Measurements from ENCODE around the gene IQGAP2. TPM values are rescaled to one million over a fixed set of nuclear protein-coding genes. Genes with fewer than 3 reads are reported as not detected.

The IQGAP2 gene
- total and polyA plus RNA-seq, 2 of the 8 experiments (the other 6 are each of a cell fraction or from before 2014, with no cell fraction given): 19.7 to 66.0 TPM

DNA sequence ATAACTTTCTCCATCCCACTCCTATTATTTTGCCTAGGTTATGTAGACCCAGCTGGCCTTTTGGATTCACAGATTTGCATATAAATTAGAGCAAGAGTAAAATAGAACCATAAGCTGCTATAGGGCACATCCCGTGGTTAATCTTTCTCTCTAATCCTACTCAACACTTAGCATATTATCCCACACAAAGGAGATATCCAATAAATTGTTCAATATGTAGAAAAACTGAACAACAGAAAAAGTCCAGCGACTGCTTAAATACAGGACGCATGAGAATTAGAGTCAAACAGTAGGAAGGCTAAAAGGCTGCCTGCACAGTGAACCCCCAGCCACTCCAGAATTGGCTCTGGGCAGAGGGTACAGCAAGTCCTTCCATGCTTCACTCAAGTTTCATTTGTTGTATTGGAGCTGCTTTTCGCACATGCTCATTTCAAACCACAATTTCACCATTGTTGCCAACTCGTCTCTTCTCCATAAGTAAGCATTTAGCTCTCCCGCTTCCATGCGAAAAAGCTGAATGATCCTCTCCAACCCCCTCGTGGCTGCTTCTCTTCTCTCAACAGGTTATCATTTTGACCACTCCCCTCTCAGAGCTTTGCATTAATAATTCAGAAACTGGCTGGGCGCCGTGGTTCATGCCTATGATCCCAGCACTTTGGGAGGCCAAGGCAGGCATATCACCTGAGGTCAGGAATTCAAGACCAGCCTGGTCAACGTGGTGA, 14.1 kb upstream of the IQGAP2 start:
- Histone ChIP-seq H4K91ac (replicated peaks; ENCODE audit: insufficient read length, low read length) (no peak overlapping the region), H3K14ac (ENCODE audit: insufficient read length) (no peak overlapping the region), H3K9ac (replicated peaks in 1 of 4; ENCODE audit: extremely low read depth in 1 of 4, low read depth in 3 of 4, low read length in 3 of 4) (no peak overlapping the region), H4K8ac (ENCODE audit: extremely low read depth, insufficient read depth, low read length) (no peak overlapping the region), H2BK5ac (ENCODE audit: low read depth, low read length) (no peak overlapping the region), H2AFZ (ENCODE audit: low read length) (0 out of 2 replicates have a peak overlapping the region, but pooled peaks have one; percentile 10), H2BK20ac (ENCODE audit: low read length) (no peak overlapping the region), H3K27me3 (replicated peaks in 1 of 4; ENCODE audit: control insufficient read depth in 3 of 4, extremely low read depth in 1 of 4, insufficient read depth in 3 of 4, low read length in 3 of 4) (no peaks in the 10 kb centered on the region), H4K20me1 (replicated peaks in 1 of 2; ENCODE audit: control insufficient read depth in 1 of 2, insufficient read depth in 2 of 2, low read length in 2 of 2) (no peaks in the 10 kb centered on the region), H2BK120ac (replicated peaks; ENCODE audit: low read depth, low read length) (peak overlapping the region; percentile 29), H3K79me1 (ENCODE audit: low read depth, low read length) (no peaks in the 10 kb centered on the region), H2BK12ac (ENCODE audit: low read depth, low read length) (no peak overlapping the region), H3K4ac (replicated peaks; ENCODE audit: insufficient read length, low read depth, low read length) (no peak overlapping the region), H3K4me1 (replicated peaks in 1 of 4; ENCODE audit: control insufficient read depth in 3 of 4, insufficient read depth in 4 of 4, low read length in 3 of 4) (peaks cover 0 to 5% (median 4%) of the 10 kb centered on the region in 4 experiments; a peak in 4 of 7 replicates), H3K36me3 (ENCODE audit: control insufficient read depth in 2 of 4, insufficient read depth in 4 of 4, low read length in 3 of 4) (no peaks in the 10 kb centered on the region), H3K27ac (ENCODE audit: low read depth, low read length) (no peak overlapping the region), H3K56ac (replicated peaks; ENCODE audit: insufficient read length, low read depth, low read length) (no peak overlapping the region), H2BK15ac (ENCODE audit: low read length) (no peak overlapping the region), H4K5ac (ENCODE audit: insufficient read length, low read depth, low read length) (no peak overlapping the region), H3K23ac (ENCODE audit: insufficient read length) (no peak overlapping the region), H3K4me2 (ENCODE audit: insufficient read depth in 1 of 2, low read depth in 2 of 2, low read length in 2 of 2) (no peak overlapping the region), H3K18ac (ENCODE audit: extremely low read depth, low read length) (no peak overlapping the region), H3K4me3 (ENCODE audit: extremely low read depth in 1 of 4, insufficient read depth in 2 of 4, low read depth in 3 of 4, low read length in 4 of 4) (no peak overlapping the region), H3K79me2 (ENCODE audit: control insufficient read depth in 1 of 2, insufficient read depth in 2 of 2, low read length in 2 of 2) (no peaks in the 10 kb centered on the region), H3K9me3 (ENCODE audit: insufficient read depth in 2 of 2, low read depth in 1 of 2, low read length in 1 of 2) (no peaks in the 10 kb centered on the region), H2AK5ac (ENCODE audit: low read depth, low read length) (no peak overlapping the region), H3K23me2 (ENCODE audit: low read depth, low read length) (no peaks in the 10 kb centered on the region)
- FAIRE-seq: no peak
- POLR2A ChIA-PET (ENCODE audit: partially characterized antibody): no interaction called here
- 87% methylated on average over 11 of the region's 11 CpGs; no CpG with 5 or more reads in 1 of the 2 experiments for WGBS, 2 experiments (ENCODE audit: extremely low coverage in 1 of 2, insufficient coverage in 1 of 2, insufficient read length in 1 of 2, insufficient replicate concordance in 2 of 2, low coverage in 1 of 2, low lambda C conversion rate in 2 of 2, missing lambda C conversion rate in 1 of 2)
- CTCF ChIA-PET (ENCODE audit: partially characterized antibody): interaction anchor here (0.5 to 2.5 kb wide), 12 partner anchors 10 to 213 kb away, joined by 3 to 10 read pairs (median 3); partner anchors contain the start of gene IQGAP2
- no peak for DNase-seq (ENCODE audit: low read depth in 1 of 2, low spot score in 2 of 2)
- TF ChIP-seq TAF1 (IDR thresholded peaks at IDR 0.05; ENCODE audit: low read depth, low read length) (no peak), TCF12 (IDR thresholded peaks at IDR 0.05; ENCODE audit: low read depth, low read length) (no peak), NANOG (IDR thresholded peaks at IDR 0.05; ENCODE audit: insufficient read depth, low read depth, low read length, poor library complexity, severe bottlenecking) (no peak), EGR1 (IDR thresholded peaks at IDR 0.05; ENCODE audit: borderline replicate concordance, low read depth, low read length) (no peak), PHF8 (conservative IDR thresholded peaks at IDR 0.05; ENCODE audit: low read depth, low read length) (no peak), BRCA1 (IDR thresholded peaks at IDR 0.05; ENCODE audit: low read depth, low read length) (no peak), KDM1A (IDR thresholded peaks at IDR 0.05; ENCODE audit: borderline replicate concordance, low read length) (no peak), SIX5 (IDR thresholded peaks at IDR 0.05; ENCODE audit: low read depth, low read length) (no peak), EZH2 (IDR thresholded peaks at IDR 0.05; ENCODE audit: low read depth, low read length, severe bottlenecking) (no peak), POU5F1 (IDR thresholded peaks at IDR 0.05; ENCODE audit: low read depth, low read length) (no peak), YY1 (IDR thresholded peaks at IDR 0.05; ENCODE audit: low read depth, low read length) (no peak)
- TF ChIP-seq, protein P1, sequence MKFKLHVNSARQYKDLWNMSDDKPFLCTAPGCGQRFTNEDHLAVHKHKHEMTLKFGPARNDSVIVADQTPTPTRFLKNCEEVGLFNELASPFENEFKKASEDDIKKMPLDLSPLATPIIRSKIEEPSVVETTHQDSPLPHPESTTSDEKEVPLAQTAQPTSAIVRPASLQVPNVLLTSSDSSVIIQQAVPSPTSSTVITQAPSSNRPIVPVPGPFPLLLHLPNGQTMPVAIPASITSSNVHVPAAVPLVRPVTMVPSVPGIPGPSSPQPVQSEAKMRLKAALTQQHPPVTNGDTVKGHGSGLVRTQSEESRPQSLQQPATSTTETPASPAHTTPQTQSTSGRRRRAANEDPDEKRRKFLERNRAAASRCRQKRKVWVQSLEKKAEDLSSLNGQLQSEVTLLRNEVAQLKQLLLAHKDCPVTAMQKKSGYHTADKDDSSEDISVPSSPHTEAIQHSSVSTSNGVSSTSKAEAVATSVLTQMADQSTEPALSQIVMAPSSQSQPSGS (IDR thresholded peaks at IDR 0.05; ENCODE audit: low read length): no peak

Measured in H1 (cell line).